Stimulated activated CD4-positive, alpha-beta T cell treated with anti-CD3 and anti-CD28 coated beads, Interleukin-1b, Interleukin-23, amount 100 ng/mL, for 4 hours (primary cell): ENCODE measurements around the gene NSD1.

Experiments
- DNase-seq, 2 donors: peaks; one replicate each; pipeline ENCODE4 v3.0.0-alpha.2; 2020; ENCODE audit warnings: low read depth in 2 of 2

The NSD1 gene

GRCh38 chr5:177309351-177310191 lies 176.0 kb downstream of the NSD1 start:
- DNase-seq, result peak; percentile 57 to 58

GRCh38 chr5:177310332-177310731 lies 176.8 kb downstream of the NSD1 start:
- no peak for DNase-seq

DNA sequence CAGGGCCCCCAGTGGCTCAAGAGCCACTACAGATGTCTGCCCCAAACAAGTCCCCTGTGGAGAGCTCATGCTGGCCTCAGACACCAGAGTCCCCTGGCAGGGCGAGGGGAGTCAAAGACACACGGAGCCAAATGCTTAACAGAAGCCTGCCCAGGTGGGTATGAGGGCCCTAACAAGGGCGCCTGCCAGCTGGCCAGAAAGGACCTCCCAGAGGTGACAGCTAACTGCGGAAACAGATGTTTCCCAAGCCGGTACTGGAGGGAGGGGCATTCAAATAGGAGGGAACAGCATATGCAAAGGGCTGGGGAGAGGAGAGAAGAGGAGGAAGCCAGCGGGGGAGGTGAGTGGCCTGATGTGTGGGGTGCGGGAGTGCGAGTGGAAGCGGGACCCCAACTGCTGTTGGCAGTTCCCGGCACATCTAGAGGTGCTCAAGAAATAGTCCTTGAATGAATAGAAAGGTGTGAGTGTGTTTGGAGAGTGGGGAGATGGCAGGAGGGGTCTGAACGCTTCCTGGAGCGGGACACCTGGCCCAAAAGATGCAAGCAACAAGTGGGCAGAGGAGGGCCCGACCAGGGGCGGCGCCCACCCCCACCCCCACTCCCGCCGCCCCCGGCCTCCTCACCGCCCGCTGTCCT lies 177.3 kb downstream of the NSD1 start:
- DNase-seq, result no peak

- no peak for DNase-seq
These were observed 177.8 kb downstream of the NSD1 start for GRCh38 chr5:177311392-177311722.

DNA sequence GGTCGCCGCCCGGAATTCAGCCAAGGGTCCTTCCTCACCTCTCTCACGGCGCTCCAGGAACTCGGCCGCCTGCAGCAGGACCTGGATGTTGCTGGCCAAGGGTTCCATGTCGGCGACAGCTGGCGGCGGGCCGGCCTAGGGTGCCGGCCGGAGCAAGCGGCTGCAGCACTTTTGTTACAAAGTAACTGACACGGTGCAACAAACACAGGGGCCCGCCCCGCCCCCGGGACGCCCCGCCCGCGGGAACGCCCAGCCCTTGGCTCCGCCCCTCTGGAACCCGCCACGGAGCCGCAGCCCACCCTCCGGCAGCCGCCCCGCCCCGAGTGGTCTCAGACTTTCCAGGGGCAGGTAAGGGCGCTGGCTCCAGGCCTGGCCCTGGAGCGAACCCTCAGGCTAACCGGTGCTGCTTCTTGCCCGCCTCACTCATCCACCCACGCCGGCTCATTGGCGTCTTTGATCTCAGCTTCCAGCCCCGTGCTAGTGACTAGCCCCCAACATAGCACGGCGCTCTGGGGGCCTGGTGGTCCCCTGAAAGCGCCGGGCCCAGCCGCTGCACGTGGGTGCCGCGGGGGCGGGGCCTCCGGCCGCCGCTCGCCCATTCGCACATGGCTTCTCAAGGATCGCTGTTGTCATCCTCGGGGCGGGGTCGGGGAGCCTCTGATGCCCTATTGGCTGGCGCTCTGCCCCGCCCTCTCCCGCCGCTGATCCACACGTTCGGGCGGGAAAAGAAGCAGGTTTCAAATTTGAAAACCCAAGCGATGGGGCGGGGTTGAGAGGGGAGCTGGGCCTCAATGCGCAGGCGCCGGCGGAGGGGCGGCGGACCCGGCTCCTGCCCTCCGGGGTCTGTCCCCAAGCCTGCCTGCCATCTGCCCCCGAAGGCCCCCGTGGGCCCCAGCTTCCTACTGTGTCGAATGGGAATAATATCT lies 178.4 kb downstream of the NSD1 start, which contains the start of gene MXD3:
Gene MXD3, minus strand, starts transcription at position 176 of the 926 bp plus-strand sequence. Its CDS starts 68 bp downstream, at position 108.
- DNase-seq, result peak; percentile 92 to 94

DNA sequence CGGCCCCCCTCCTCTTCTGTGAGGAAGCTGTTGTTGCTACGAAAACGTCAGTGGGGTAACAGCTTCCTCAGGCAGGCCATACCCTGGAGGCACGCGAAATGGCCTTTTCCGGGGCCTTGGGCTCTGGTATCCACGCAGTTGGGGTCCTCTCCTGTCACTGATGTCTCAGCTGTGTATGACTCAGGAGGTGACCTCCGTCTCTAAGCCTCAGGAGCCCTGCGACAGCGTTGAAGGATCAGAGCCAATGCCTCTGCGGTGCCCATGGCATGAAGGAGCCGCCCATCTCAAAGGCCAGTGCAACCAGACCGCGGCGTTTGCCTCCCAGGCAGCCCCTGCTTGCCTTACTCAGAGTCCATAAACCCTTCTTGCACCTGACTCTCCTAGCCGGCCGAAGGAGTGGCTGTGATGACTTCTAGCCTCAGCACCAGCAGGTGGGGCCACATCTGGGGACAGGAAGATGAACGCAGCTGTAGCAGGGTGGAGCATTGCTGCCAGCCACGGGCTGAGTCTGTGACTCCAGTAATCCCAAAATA lies 179.1 kb downstream of the NSD1 start:
- DNase-seq, result no peak

- DNase-seq, result no peak
These were observed 180.1 kb downstream of the NSD1 start for GRCh38 chr5:177313561-177314259.

GRCh38 chr5:177314376-177315342 lies 181.1 kb downstream of the NSD1 start:
- no peak for DNase-seq

- no peak for DNase-seq
These were observed 181.8 kb downstream of the NSD1 start for GRCh38 chr5:177315411-177315810.

- no peak for DNase-seq
These were observed 182.4 kb downstream of the NSD1 start for GRCh38 chr5:177316005-177316404.

DNA sequence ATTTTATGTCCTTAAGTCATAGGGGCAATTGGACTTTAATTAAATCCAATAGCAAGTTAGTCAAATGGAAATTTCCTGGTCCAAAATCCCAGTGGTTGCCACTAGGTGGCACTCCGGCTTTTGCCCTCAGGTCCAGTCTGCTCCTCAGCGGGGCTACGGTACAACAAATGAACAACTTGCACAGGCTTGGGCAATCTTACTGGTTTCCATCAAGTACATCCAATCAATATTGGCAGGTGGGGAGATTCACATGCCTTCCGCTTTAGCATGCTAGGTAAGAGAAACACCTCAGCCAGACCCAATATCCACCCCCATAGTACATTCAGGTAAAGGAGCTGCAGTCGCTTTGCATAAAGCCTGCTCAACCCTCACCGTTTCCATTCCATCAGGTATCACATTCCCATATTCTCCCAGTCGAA lies 184.4 kb downstream of the NSD1 start:
- DNase-seq, result peak; percentile 60 to 69

DNA sequence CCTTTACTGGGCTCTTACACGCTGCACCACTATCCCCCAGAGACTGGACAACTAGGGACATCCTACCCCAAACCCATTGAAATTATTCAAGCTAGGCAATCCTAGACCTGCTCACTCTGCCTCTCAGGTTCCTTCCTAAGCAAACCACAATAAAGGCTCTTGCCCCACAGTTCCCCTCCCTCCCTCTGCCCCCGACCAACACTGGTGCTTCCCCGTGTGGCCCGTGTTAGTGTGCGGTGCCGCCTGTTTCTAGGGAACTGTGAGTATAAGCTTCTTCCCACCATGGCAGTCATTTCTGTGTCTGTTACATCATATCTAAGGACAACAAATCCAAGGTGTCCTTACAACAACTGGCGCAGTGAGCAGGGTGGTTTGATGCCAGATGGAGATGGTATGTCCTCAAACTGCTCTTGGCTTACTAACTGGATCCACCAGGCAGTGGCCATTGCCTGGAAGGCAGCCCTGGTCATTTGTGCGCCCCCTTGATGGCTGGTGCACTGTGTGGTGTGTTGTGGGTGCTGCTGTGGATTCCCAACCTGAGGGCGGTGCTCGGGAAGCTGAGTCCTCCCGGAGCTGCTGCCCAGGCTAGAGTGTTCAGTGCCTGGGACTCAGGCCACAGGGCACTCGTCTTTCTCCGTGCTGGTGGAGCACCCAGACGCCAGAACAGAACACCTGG lies 186.5 kb downstream of the NSD1 start:
- DNase-seq, result no peak

DNA sequence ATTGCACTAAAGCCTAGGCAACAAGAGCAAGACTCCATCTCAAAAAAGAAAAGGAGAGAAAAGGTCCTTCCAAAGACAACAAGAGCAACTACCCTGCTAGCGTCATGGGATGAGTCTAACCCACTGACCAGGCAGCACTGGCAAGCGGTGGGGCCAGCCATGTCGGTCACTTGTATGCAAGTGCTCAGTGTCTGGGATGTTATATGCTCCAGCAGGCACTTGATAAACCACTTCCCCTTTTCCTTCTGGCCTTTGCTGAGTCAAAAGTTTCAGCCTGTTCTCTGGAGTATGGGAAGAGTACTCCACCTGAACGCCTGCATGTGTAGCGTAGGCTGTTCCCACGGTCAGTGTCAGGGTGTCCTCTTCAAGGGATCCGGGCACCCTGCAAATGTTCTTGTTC lies 187.3 kb downstream of the NSD1 start:
- DNase-seq, result no peak

DNA sequence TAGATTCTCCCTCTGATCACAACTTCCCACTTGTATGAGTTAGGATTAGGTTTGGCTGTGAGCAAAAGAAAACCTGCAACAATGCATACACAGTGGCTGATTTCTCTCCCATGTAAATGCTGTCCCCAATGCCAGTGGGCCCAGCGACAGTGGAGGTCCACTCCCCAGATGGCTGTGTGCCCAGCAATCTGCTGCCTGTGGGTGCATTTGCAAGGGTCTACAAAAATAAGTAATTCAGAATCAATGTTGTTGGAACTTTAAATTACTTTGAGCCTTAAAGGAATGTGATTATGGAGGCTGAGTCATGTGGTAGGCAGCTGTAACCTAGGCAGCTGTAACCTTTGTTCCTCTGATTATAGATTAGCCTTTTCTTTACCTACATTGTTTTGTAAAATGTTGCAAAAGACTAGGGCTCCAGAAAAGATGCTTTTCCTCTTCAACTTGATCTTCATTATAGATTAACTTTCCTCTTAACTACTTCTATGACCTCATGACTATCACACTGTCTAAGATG lies 192.4 kb downstream of the NSD1 start:
- no peak for DNase-seq

DNA sequence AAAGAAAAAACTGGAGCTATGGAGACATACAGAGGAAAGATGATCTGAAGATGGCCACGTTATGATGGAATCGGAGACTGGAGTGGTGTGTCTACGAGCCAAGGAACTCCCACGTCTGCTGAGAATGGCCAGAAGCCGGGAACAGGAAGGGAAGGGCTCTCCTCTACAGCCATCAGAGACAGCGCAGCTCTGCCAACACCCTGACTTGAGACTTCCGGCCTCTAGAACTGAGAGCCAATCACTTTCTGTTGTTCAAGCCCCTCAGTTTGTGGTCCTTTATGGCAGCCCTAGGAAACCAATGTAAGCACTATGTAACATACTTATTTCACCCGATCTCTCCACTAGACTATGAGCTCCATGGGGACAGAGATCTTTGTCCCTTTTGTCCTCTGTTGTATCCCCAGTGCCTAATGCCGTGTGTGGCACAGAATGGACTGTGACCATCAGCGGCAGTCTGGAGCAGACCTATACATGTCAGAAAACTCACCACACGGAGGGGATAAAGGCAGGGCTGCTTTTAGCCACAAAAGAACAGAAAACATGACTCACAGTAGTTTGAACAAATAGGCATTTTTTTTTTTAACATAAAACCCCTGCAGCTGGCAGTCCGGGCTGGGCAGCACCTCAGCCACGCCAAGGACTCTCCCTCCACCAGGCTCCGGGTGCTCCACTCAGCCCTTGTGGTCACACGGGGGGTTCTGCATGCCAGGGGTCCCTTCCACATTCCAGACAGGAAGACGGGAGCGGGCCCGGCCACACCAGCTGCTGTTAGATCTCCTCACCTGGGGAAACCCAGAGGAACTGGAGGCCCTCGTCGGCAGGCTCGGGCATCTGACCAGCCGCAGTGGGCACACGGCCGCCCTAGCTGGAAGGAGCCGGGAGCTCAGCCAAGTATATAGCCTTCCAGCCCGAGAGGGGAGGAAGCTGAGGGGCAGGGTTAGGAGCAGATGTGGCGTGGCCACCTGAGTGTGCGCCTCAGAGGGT lies 194.3 kb downstream of the NSD1 start:
- DNase-seq, result no peak

DNA sequence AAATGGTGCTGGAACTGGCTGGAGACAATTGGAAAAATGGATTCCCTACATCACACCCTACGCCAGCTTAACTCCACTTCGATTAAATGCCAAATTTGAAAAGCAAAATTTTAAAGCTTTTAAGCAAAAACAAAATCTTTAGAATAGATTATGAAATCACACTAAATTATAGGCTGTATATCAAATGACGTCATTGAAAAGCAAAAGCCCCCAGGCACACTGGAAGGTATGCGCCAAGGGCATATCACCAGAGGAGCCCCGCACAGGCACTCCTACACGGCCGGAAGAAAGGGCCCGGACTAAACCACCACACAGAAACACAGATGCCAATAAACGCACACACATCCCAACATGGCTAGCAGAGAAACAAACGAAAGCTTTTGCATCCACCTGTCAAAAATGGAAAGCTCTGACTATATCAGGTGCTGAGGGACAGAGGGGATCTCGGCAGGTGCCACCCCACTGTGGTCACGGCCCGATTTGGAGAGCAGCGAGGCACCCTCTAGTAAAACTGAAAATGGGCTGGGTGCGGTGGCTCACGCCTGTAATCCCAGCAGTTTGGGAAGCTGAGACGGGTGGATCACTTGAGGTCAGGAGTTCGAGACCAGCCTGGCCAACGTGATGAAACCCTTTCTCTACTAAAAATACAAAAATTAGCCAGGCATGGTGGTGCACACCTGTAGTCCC lies 195.1 kb downstream of the NSD1 start:
- DNase-seq, result no peak

DNA sequence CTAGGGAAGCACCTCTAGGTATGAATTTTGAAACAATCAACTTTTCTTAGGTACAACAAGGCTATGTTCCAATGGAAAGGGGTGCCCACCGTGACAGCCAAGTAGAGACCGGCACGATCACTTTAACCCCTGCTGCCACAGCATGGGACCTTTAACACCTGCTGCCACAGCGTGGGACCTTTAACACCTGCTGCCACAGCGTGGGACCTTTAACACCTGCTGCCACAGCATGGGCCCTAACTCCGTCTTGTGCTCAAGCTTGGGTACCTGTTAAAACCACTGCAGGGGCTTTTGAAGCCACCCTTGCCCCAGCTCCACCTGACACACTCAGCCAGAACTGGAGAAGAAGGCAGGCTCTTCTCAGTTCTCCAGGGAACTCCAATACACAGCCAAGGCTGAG lies 196.3 kb downstream of the NSD1 start:
- DNase-seq, result no peak
